Central memory CD4-positive, alpha-beta T cell (primary cell): ENCODE measurements around the gene PDCD2L.
"Not testable (repeated sequence)": the region's sequence is repeated elsewhere in the genome, so short reads cannot be mapped to it uniquely, and the experiment has no call there.

Source experiments
- DNase-seq: peaks from one replicate; pipeline ENCODE4 v3.0.0; 2022

Gene PDCD2L

GRCh38 chr19:34418300-34418699, 14.1 kb downstream of the PDCD2L start:
- DNase-seq: no peak

DNA sequence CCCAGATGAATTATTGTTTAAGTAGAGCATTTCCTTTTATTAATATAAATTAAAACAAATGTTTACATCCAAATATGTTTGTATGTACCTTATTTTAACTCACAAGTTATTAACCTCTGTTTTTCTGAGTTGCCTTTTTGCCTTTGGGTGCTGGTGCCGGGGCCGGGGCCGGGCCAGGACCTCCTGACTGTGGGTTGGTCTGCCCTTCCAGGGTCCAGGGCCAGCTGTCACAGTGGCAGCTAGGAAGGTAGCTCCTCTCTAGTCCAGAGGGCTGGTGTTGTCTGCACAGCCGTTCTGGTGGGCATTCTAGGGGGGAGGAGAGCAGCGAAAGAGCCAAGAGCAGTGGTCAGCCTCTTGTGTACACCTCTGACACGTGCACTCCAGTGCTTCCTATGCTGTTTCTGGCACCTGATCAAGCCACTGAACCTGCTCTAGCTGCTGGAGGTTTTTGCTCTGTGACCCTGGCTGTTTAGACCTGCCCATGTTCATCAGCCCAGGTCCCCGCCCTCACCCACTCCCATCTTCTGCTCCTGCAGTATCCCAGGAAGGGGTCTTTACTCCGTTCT, 22.0 kb downstream of the PDCD2L start:
- no peak for DNase-seq

- DNase-seq: no peak
These were observed 24.5 kb downstream of the PDCD2L start for GRCh38 chr19:34428549-34429285.

- DNase-seq: no peak
These were observed 25.4 kb downstream of the PDCD2L start for GRCh38 chr19:34429553-34429952.

- DNase-seq: peak; percentile 65
These were observed 26.8 kb downstream of the PDCD2L start for GRCh38 chr19:34430738-34431625.

DNA sequence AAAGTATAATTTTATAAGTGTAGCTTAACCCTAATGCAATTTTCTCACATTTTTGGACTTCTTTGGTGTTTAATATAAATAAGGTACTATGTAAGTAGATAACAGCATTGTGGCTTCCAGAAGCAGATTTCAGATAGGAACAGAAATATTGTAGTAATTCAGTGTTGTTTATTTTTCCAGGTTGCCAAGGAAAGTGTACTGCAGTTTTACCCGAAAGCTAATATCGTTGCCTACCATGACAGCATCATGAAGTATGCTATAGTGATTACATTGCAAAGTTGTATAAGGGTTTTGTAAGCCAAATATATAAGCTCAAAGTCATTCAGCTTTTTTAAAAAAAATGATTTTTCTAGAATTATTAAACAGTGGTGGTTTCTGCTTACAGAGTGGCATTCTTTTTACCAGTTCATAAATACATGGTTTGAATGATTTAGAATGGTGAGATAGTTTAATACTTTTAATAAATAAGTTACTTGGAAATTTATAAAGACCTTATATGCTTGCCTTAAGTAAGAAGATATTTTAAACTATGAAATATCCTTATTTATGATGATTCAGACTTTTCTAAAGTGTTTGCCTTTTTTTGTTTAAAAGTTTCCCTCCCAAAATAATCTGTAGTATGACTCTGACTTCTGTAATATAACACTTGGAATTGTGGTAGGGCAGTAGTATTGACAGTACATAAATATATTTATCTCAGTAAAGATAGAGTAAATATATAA, 27.6 kb downstream of the PDCD2L start:
- no peak for DNase-seq

- DNase-seq: no peak
These were observed 28.6 kb downstream of the PDCD2L start for GRCh38 chr19:34432797-34433196.

- DNase-seq: no peak
These were observed 32.5 kb downstream of the PDCD2L start for GRCh38 chr19:34436716-34437115.

- DNase-seq: no peak
These were observed 44.0 kb downstream of the PDCD2L start for GRCh38 chr19:34448191-34448590.

GRCh38 chr19:34452723-34453122, 48.5 kb downstream of the PDCD2L start:
- DNase-seq: no peak

- DNase-seq: no peak
These were observed 49.9 kb downstream of the PDCD2L start for GRCh38 chr19:34454091-34454490.

- DNase-seq: no peak
These were observed 50.5 kb downstream of the PDCD2L start for GRCh38 chr19:34454685-34455084.

- DNase-seq: not testable (repeated sequence)
These were observed 51.7 kb downstream of the PDCD2L start for GRCh38 chr19:34455783-34456480.

- DNase-seq: no peak
These were observed 53.2 kb downstream of the PDCD2L start for GRCh38 chr19:34457446-34457845.

GRCh38 chr19:34458677-34459076, 54.5 kb downstream of the PDCD2L start:
- no peak for DNase-seq

DNA sequence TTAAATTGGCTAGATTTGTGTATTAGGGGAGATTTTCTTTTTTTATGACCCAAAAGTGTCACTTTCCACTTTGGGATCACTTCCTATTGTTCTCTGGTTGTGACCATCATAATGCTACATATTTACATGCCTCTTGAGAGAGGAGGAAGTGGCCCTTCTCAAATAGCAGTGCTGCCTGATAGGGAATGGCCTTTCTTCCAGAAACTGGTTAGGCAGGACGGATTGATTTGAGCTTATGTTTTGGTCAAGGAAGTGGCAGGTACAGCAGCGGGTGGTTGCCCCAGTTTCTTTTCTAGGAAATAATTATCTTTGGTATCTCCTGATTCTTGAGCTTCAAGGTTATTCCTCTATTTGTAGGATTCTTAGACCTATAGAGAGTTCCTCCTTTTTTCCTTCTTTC, 55.4 kb downstream of the PDCD2L start:
- no peak for DNase-seq

DNA sequence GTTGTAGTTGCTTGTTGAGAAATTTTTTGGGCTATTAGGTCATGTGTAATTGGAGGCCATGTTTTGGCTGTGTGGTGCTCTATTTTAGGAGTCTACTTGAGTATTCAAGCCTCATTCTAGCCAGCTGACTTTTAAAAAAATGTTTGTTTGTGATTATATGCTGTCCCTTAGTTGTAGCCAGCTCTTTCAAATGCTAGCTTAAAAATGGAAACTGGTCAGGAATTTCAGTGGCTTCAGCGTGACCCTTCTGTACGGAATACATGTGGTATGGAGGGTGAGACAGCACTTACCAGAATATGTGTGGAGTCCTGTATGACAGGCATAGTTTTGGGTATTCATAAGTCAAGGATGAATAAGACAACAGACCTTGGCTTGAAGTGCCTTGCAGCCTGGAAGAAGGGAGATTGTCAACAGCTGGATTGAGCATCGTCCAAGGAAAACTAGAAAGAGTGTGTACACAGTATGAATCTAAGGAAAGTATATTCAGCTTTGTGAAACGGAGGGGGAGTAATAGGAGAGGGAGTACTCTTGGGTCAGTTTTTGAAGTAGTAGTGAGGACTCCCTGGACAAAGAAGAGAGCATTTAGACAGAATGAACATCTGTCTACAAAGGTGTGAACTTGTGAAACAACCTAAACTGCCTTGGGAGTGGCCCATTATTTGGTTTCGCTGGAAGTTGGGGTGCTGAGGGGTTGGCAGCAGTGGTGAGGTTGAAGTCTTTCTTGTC, 57.3 kb downstream of the PDCD2L start:
- no peak for DNase-seq

DNA sequence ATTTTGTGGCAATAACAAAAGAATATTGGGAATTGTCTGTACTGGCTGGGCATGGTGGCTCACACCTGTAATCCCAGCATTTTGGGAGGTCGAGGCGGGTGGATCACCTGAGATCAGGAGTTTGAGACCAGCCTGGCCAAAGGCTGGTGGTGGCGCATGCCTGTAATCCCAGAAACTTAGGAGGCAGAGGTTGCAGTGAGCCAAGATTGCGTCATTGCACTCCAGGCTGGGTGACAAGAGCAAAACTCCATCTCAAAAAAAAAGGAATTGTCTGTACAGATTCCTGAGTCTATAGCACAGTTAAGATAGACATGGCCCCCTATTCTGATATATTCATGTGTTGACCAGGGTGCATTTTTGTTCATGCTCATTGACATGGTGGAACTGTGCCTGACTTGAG, 60.6 kb downstream of the PDCD2L start:
- not testable (repeated sequence) for DNase-seq

DNA sequence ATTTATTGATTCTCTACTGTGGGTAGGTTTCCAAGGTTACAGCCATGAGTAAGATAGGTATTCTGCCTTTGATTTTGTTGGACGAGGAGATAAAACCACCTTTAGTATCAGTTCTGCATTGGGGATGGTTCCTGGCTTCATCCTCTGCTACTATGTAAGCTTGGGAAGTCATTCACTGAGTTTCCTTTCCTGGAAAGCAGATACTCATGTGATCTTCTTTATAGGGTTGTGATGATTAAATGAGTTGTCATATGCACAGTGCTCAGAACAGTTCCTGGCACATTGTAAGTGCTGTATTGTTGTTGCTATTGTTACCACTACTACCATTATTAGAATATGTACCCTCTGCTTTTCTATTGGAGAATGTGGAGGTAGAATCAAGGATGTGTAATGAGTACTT, 64.2 kb downstream of the PDCD2L start:
- DNase-seq: no peak

DNA sequence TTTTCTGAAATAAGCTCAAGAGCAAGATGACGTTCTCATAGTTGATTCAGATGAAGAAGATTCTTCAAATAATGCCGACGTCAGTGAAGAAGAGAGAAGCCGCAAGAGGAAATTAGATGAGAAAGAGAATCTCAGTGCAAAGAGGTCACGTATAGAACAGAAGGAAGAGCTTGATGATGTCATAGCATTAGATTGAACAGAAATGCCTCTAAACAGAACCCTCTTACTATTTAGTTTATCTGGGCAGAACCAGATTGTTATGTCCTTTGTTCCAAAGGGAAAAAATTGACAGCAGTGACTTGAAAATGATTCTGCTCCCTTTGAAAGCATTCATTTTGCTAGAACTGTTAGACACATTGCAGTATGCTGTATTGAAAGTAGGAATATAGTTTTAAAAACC, 64.8 kb downstream of the PDCD2L start:
- DNase-seq: not testable (repeated sequence)

- DNase-seq: no peak
These were observed 67.9 kb downstream of the PDCD2L start for GRCh38 chr19:34471906-34472700.
